K562 (cell line): ENCODE results near the gene CDS1. TPM values are rescaled to one million over a fixed set of nuclear protein-coding genes. Genes with fewer than 3 reads are reported as not detected.
A peak's percentile ranks its signal among the peaks of the same experiment; 100 is the strongest.

ENCODE experiments used
- BCOR ChIP-seq: fragments of 450-650 bp; IDR thresholded peaks from 2 replicates; pipeline ENCODE4 v1.6.1; 2016
- CREM ChIP-seq: IDR thresholded peaks from 2 replicates; pipeline ENCODE4 v1.6.1; 2014; ENCODE audit warnings: antibody characterized with exemption, low read depth
- DACH1 ChIP-seq: fragments of 450-650 bp; IDR thresholded peaks from 2 replicates; pipeline ENCODE4 v1.6.1; 2018; ENCODE audit not compliant: partially characterized antibody
- ELF2 ChIP-seq: fragments of 250-450 bp; sonication (Bioruptor Pico); IDR thresholded peaks from 2 replicates; pipeline ENCODE4 v1.5.0; 2021; ENCODE audit warnings: mild to moderate bottlenecking
- ESRRA ChIP-seq: fragments of 450-650 bp; IDR thresholded peaks from 2 replicates; pipeline ENCODE4 v1.6.1; 2014; ENCODE audit warnings: low read depth, mild to moderate bottlenecking, moderate library complexity, borderline replicate concordance
- HDAC3 ChIP-seq: fragments of 450-650 bp; IDR thresholded peaks from 2 replicates; pipeline ENCODE4 v1.6.1; 2018; ENCODE audit warnings: borderline replicate concordance, mild to moderate bottlenecking, moderate library complexity; ENCODE audit not compliant: partially characterized antibody
- HDAC6 ChIP-seq: IDR thresholded peaks from 2 replicates; pipeline ENCODE4 v1.6.1; 2012; ENCODE audit warnings: low read depth, mild to moderate bottlenecking, control low read depth, inconsistent platforms, low read length, moderate library complexity
- HES1 ChIP-seq: fragments of 450-650 bp; IDR thresholded peaks from 2 replicates; pipeline ENCODE4 v1.6.1; 2016; ENCODE audit warnings: low read depth, mild to moderate bottlenecking, moderate library complexity
- HIVEP1 ChIP-seq: fragments of 250-450 bp; sonication (Bioruptor Pico); IDR thresholded peaks from 2 replicates; pipeline ENCODE4 v1.4.0; 2020; ENCODE audit warnings: mild to moderate bottlenecking
- HMGN3 ChIP-seq: IDR thresholded peaks from 2 replicates; pipeline ENCODE4 v1.6.1; 2011; ENCODE audit warnings: borderline replicate concordance, low read depth, mild to moderate bottlenecking, mixed read lengths, low read length; ENCODE audit not compliant: insufficient read length; ENCODE audit errors: extremely low read depth
- HNRNPLL ChIP-seq: fragments of 200-400 bp; formaldehyde crosslinking; IDR thresholded peaks from 2 replicates; pipeline ENCODE4 v1.6.1; 2017; ENCODE audit warnings: low read length, low read depth, mild to moderate bottlenecking; ENCODE audit not compliant: poor library complexity, severe bottlenecking
- MEF2A ChIP-seq: IDR thresholded peaks from 2 replicates; pipeline ENCODE4 v1.6.1; 2011; ENCODE audit warnings: low read depth, mild to moderate bottlenecking, low read length, moderate library complexity; ENCODE audit not compliant: control insufficient read depth
- NR4A1 ChIP-seq, 2 experiments: fragments of 250-450 bp in 1 of 2; fragments of 450-650 bp in 1 of 2; sonication (Bioruptor Pico) in 1 of 2; IDR thresholded peaks; 2 replicates each; pipeline versions ENCODE4 v1.4.0 to v1.6.1; 2016 to 2020; ENCODE audit warnings: mild to moderate bottlenecking in 2 of 2, missing compliant biosample characterization in 1 of 2, missing genetic modification characterization in 1 of 2, moderate library complexity in 1 of 2
- NRF1 ChIP-seq, 2 experiments: fragments of 450-650 bp; IDR thresholded peaks in 1 of 2; conservative IDR thresholded peaks in 1 of 2; 2 replicates each; pipeline ENCODE4 v1.6.1; 2014; ENCODE audit warnings: mild to moderate bottlenecking in 2 of 2
- RAD21 ChIP-seq, 2 experiments: fragments of 250-450 bp in 1 of 2; fragments of 450-650 bp in 1 of 2; sonication (Bioruptor Pico) in 1 of 2; formaldehyde crosslinking in 1 of 2; IDR thresholded peaks in 1 of 2; conservative IDR thresholded peaks in 1 of 2; 2 replicates each; pipeline versions ENCODE4 v1.4.0 to v1.8.0; 2020 to 2022; ENCODE audit warnings: mild to moderate bottlenecking in 2 of 2, moderate library complexity in 1 of 2
- RNF2 ChIP-seq: sonication (generic); IDR thresholded peaks from 2 replicates; pipeline ENCODE4 v1.6.1; 2016
- SRF ChIP-seq, 2 experiments: fragments of 250-450, 450-650 bp in 1 of 2; sonication (Bioruptor Pico) in 1 of 2; sonication (generic) in 1 of 2; formaldehyde crosslinking; IDR thresholded peaks; 2 replicates each; pipeline versions ENCODE4 v1.5.0 to v1.5.1; 2020 to 2022; ENCODE audit warnings: mild to moderate bottlenecking in 1 of 2, missing genetic modification reagents in 1 of 2
- SUPT5H ChIP-seq: fragments of 450-650 bp; IDR thresholded peaks from 2 replicates; pipeline ENCODE4 v1.6.1; 2016
- TBL1XR1 ChIP-seq, 2 experiments: IDR thresholded peaks; 2 replicates each; pipeline ENCODE4 v1.6.1; 2012; ENCODE audit warnings: improper control_type of control experiment in 2 of 2, low read length in 2 of 2, mild to moderate bottlenecking in 1 of 2
- TFAP4 ChIP-seq: sonication (generic); formaldehyde crosslinking; IDR thresholded peaks from 2 replicates; pipeline ENCODE4 v1.8.0; 2022; ENCODE audit warnings: missing genetic modification reagents, mild to moderate bottlenecking, moderate library complexity, borderline replicate concordance
- ZBTB43 ChIP-seq: sonication (generic); formaldehyde crosslinking; IDR thresholded peaks from 2 replicates; pipeline ENCODE4 v1.8.0; 2023; ENCODE audit warnings: mild to moderate bottlenecking, missing genetic modification reagents
- ZNF12 ChIP-seq: sonication (generic); formaldehyde crosslinking; IDR thresholded peaks from 2 replicates; pipeline ENCODE4 v1.4.0; 2020; ENCODE audit warnings: mild to moderate bottlenecking, missing genetic modification reagents
- ZNF140 ChIP-seq: fragments of 250-450 bp; sonication (Bioruptor Pico); IDR thresholded peaks from 2 replicates; pipeline ENCODE4 v1.8.0; 2021; ENCODE audit warnings: moderate library complexity, mild to moderate bottlenecking, inconsistent platforms
- ZNF143 ChIP-seq: sonication (generic); formaldehyde crosslinking; IDR thresholded peaks from 2 replicates; pipeline ENCODE4 v1.9.0; 2022; ENCODE audit warnings: mild to moderate bottlenecking, missing genetic modification reagents
- polyA plus RNA-seq, 8 experiments: library from polyadenylated mRNA; depleted of rRNA in 4 of 8; stranded (reverse) in 5 of 8; unstranded in 3 of 8; fragments of >200 nt; fragmentation: Nextera tagmentation in 2 of 8; fragmentation: Illumina TruSeq in 1 of 8; extraction: Ambion mirVana in 2 of 8; extraction: Trizol in 1 of 8; gene quantifications; 2 replicates each; pipeline versions ENCODE4 v1.2.1 to v1.2.3, GENCODE V29; 2011 to 2014; ENCODE audit warnings: inconsistent platforms in 1 of 8, missing spikeins in 1 of 8
- total RNA-seq, 7 experiments: library from RNA; depleted of rRNA in 6 of 7; stranded (reverse); fragments of >200 nt in 6 of 7; fragmentation: Illumina TruSeq in 2 of 7; extraction: Trizol in 2 of 7; gene quantifications; 2 replicates each; pipeline versions ENCODE4 v1.2.1 to v1.2.3, GENCODE V29; 2011 to 2021; ENCODE audit warnings: low replicate concordance in 1 of 7
- TF ChIP-seq, protein P1 (sequence below): sonication (generic); formaldehyde crosslinking; IDR thresholded peaks from 2 replicates; pipeline ENCODE4 v1.9.0; 2022; ENCODE audit warnings: mild to moderate bottlenecking, missing genetic modification reagents

The CDS1 gene
- total and polyA plus RNA-seq, 9 of the 15 experiments (the other 6 are each of a cell fraction or from before 2014, with no cell fraction given), result 0.04 to 0.42 (median 0.15) TPM

GRCh38 chr4:84582302-84582987, 482 bp upstream of the CDS1 start (continued):
- TF ChIP-seq TFAP4 (CRISPR knock-in tag), result peak; percentile 61; the same call in 1 of the 2 replicates
- no peak for TF ChIP-seq BCOR
- TF ChIP-seq SUPT5H, result no peak
- peak; percentile 67 to 74 for TF ChIP-seq NRF1 (conservative IDR thresholded peaks at IDR 0.05 in 1 of 2, IDR thresholded peaks at IDR 0.05 in 1 of 2)
- TF ChIP-seq RNF2, result no peak
- no peak for TF ChIP-seq TBL1XR1 (IDR thresholded peaks at IDR 0.05; ENCODE audit: low read length in 2 of 2)
- TF ChIP-seq HDAC6, result no peak
- TF ChIP-seq DACH1, result no peak
- TF ChIP-seq CREM, result peak; percentile 90
- TF ChIP-seq ESRRA, result peak; percentile 58; the same call in 1 of the 2 replicates
- TF ChIP-seq HDAC3, result no peak
- peak in 1 of 2 experiments; percentile 38; a peak in 1 of 4 replicates for TF ChIP-seq SRF (CRISPR knock-in tag; IDR thresholded peaks at IDR 0.05)
- no peak for TF ChIP-seq ZNF143 (CRISPR knock-in tag)
- TF ChIP-seq NR4A1 (CRISPR knock-in tag; IDR thresholded peaks at IDR 0.05), result no peak
- no peak for TF ChIP-seq NR4A1 (tag; IDR thresholded peaks at IDR 0.05)
- no peak for TF ChIP-seq HIVEP1
- TF ChIP-seq ZBTB43, result no peak
- TF ChIP-seq ELF2 (CRISPR knock-in tag), result no peak
- no peak for TF ChIP-seq MEF2A
- TF ChIP-seq HES1, result no peak
- TF ChIP-seq ZNF12 (CRISPR knock-in tag), result no peak
- TF ChIP-seq HMGN3, result peak; percentile 66
- TF ChIP-seq ZNF140, result no peak
- TF ChIP-seq, protein P1, sequence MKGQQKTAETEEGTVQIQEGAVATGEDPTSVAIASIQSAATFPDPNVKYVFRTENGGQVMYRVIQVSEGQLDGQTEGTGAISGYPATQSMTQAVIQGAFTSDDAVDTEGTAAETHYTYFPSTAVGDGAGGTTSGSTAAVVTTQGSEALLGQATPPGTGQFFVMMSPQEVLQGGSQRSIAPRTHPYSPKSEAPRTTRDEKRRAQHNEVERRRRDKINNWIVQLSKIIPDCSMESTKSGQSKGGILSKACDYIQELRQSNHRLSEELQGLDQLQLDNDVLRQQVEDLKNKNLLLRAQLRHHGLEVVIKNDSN (CRISPR knock-in tag), result no peak
- no peak for TF ChIP-seq HNRNPLL
- TF ChIP-seq RAD21 (CRISPR knock-in tag; conservative IDR thresholded peaks at IDR 0.05 in 1 of 2, IDR thresholded peaks at IDR 0.05 in 1 of 2), result no peak
